ENCODE measurements around the gene PLCXD1. TPM values are rescaled to one million over a fixed set of nuclear protein-coding genes. Genes with fewer than 3 reads are reported as not detected.

Gene PLCXD1
- total RNA-seq, 1 donor from 2014 or later = 52.4 TPM

DNA sequence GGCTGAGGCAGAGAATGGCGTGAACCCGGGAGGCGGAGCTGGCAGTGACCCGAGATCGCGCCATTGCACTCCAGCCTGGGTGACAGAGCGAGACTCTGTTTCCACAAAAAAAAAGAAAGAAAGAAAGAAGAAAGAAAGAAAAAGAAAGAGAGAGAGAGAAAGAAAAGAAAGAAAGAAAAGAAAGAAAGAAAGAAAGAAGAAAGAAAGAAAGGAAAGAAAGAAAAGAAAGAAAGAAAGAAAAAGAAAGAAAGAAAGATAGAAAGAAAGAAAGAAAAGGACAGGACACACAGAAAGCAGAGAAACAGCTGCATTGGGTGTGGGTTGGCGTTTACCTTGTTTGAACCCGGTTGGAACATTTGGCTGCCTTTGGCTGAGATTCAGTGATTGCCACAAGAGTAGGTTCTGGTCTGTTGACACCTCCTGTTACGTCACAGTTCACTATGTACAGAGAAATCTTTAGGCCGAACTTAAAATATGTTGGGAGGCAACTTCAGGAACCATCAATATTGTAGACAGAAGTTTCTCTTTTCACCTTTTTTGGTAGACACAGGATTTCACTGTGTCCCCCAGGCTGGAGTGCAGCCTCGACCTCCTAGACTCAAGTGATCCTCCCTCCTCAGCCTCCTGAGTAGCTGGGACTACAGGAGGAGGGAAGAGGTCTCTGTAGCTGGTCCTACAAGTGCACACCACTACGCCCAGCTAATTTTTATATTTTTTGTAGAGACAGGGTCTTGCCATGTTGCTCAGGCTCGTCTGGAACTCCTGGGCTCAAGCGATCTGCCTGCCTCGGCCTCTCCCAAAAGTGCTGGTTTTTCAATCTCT is 16.3 kb upstream of the PLCXD1 start:
- no peaks in the 10 kb centered on the region for H3K27me3 Mint-ChIP-seq (ENCODE audit: low read depth)
- peaks cover 7% of the 10 kb centered on the region for H3K4me1 Mint-ChIP-seq
- no peak overlapping the region for H3K4me3 Mint-ChIP-seq
- TF ChIP-seq, protein P1, sequence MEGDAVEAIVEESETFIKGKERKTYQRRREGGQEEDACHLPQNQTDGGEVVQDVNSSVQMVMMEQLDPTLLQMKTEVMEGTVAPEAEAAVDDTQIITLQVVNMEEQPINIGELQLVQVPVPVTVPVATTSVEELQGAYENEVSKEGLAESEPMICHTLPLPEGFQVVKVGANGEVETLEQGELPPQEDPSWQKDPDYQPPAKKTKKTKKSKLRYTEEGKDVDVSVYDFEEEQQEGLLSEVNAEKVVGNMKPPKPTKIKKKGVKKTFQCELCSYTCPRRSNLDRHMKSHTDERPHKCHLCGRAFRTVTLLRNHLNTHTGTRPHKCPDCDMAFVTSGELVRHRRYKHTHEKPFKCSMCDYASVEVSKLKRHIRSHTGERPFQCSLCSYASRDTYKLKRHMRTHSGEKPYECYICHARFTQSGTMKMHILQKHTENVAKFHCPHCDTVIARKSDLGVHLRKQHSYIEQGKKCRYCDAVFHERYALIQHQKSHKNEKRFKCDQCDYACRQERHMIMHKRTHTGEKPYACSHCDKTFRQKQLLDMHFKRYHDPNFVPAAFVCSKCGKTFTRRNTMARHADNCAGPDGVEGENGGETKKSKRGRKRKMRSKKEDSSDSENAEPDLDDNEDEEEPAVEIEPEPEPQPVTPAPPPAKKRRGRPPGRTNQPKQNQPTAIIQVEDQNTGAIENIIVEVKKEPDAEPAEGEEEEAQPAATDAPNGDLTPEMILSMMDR (conservative IDR thresholded peaks at IDR 0.05) = no peak
- H3K9me3 Mint-ChIP-seq = no peaks in the 10 kb centered on the region
- no peak overlapping the region for H3K27ac Mint-ChIP-seq (ENCODE audit: unreplicated experiment)
- DNase-seq (ENCODE audit: low read depth, low spot score) = no peak
- H3K36me3 Mint-ChIP-seq (ENCODE audit: low read depth) = no peaks in the 10 kb centered on the region

DNA sequence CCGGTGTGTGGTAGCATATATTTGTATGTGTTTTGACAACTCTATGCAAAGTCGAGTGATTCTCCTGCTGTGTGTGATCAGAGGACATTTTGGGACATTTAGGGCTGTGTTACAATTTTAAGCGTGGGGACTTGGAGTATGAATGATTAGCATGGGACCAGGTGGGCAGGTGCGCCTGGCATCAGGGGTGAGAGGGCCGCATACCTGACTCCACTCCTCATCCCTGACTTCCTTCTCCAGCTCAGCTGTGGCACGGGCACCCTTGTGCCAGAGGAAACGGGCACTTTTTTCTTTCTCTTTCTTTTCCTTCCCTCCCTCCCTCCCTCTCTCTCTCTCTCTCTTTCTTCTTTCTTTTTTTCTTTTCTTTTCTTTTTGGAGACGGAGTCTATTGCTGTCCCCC is 15.7 kb upstream of the PLCXD1 start:
- no peaks in the 10 kb centered on the region for H3K36me3 Mint-ChIP-seq (ENCODE audit: low read depth)
- peaks cover 7% of the 10 kb centered on the region for H3K4me1 Mint-ChIP-seq
- H3K27ac Mint-ChIP-seq (ENCODE audit: unreplicated experiment) = no peak overlapping the region
- no peaks in the 10 kb centered on the region for H3K27me3 Mint-ChIP-seq (ENCODE audit: low read depth)
- H3K9me3 Mint-ChIP-seq = no peaks in the 10 kb centered on the region
- no peak overlapping the region for H3K4me3 Mint-ChIP-seq
- TF ChIP-seq, protein P1 (conservative IDR thresholded peaks at IDR 0.05) = no peak
- DNase-seq (ENCODE audit: low read depth, low spot score) = no peak

- TF ChIP-seq, protein P1 (conservative IDR thresholded peaks at IDR 0.05) = no peak
- Mint-ChIP-seq H3K9me3 (no peaks in the 10 kb centered on the region), H3K4me3 (no peak overlapping the region), H3K36me3 (ENCODE audit: low read depth) (no peaks in the 10 kb centered on the region), H3K27me3 (ENCODE audit: low read depth) (no peaks in the 10 kb centered on the region), H3K4me1 (no peaks in the 10 kb centered on the region), H3K27ac (ENCODE audit: unreplicated experiment) (no peak overlapping the region)
- DNase-seq (ENCODE audit: low read depth, low spot score) = no peak
These were observed 13.4 kb upstream of the PLCXD1 start for GRCh38 chrX:267771-268261.

- no peak for DNase-seq (ENCODE audit: low read depth, low spot score)
- TF ChIP-seq, protein P1 (conservative IDR thresholded peaks at IDR 0.05) = no peak
- no peaks in the 10 kb centered on the region for H3K9me3 Mint-ChIP-seq
- H3K4me1 Mint-ChIP-seq = peaks cover 6% of the 10 kb centered on the region
- no peak overlapping the region for H3K4me3 Mint-ChIP-seq
- no peaks in the 10 kb centered on the region for H3K36me3 Mint-ChIP-seq (ENCODE audit: low read depth)
- peaks cover 2% of the 10 kb centered on the region for H3K27me3 Mint-ChIP-seq (ENCODE audit: low read depth)
- no peak overlapping the region for H3K27ac Mint-ChIP-seq (ENCODE audit: unreplicated experiment)
These were observed 10.3 kb upstream of the PLCXD1 start for GRCh38 chrX:270848-271367.

DNA sequence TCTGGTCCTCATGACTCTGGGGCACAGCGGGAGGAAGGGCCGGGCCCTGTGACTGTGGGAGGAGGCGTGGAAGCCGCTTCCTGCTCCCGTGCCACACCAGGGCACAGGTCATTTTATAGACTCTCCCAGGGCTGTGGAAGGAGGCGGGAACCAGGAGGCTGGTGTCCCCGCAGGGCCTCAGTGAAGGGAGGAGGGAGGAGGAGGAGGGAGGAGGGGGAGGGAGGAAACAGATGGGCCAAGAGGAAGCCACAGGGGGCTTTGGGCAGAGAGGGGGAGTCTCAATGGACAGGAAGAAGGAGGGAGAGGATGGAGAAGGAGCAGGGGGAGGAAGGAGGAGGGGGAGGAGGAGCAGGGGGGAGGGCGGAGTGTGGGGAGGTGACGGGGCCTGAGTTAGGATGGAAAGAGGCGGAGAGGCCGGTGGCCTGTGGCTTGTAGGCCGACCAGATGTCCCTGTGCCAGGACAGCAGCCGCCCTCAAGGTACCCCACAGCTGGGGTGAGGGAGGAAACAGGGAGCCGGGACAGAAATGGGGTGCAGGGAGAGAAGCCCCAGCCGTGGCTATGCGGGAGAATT is 6.2 kb upstream of the PLCXD1 start:
- TF ChIP-seq, protein P1 (conservative IDR thresholded peaks at IDR 0.05) = no peak
- no peaks in the 10 kb centered on the region for H3K9me3 Mint-ChIP-seq
- no peak overlapping the region for H3K27ac Mint-ChIP-seq (ENCODE audit: unreplicated experiment)
- H3K4me1 Mint-ChIP-seq = peaks cover 22% of the 10 kb centered on the region
- no peaks in the 10 kb centered on the region for H3K36me3 Mint-ChIP-seq (ENCODE audit: low read depth)
- peak overlapping the region; percentile 87 for H3K4me3 Mint-ChIP-seq
- peaks cover 21% of the 10 kb centered on the region for H3K27me3 Mint-ChIP-seq (ENCODE audit: low read depth)
- peak; percentile 41 for DNase-seq (ENCODE audit: low read depth, low spot score)

Measured in neural crest cell (in vitro differentiated cells).